ENCODE results near the gene BTNL9.

The BTNL9 gene

DNA sequence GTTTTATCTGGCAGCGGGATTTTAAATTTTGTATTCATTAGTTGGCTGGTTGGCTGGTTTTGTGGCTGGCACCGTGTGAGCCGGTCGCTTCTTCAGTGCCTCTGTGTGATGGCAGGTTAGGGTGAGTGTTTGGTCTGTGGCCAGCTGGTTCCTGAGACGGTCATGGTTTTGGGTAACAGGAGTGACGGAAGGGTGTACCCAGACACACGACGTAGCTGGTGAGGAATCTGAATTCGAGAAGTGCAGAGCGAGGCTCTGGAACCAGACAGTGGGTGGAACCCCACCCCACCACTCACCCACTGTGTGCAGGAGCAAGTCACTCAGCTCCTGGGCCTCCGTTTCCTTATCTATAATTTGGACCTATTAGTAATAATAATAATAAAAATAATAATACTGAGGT lies 2.7 kb downstream of the BTNL9 start:
- H3K18ac ChIP-seq (ENCODE audit: low read length), result no peak overlapping the region
- H3K9ac ChIP-seq (ENCODE audit: low read length), result no peak overlapping the region

DNA sequence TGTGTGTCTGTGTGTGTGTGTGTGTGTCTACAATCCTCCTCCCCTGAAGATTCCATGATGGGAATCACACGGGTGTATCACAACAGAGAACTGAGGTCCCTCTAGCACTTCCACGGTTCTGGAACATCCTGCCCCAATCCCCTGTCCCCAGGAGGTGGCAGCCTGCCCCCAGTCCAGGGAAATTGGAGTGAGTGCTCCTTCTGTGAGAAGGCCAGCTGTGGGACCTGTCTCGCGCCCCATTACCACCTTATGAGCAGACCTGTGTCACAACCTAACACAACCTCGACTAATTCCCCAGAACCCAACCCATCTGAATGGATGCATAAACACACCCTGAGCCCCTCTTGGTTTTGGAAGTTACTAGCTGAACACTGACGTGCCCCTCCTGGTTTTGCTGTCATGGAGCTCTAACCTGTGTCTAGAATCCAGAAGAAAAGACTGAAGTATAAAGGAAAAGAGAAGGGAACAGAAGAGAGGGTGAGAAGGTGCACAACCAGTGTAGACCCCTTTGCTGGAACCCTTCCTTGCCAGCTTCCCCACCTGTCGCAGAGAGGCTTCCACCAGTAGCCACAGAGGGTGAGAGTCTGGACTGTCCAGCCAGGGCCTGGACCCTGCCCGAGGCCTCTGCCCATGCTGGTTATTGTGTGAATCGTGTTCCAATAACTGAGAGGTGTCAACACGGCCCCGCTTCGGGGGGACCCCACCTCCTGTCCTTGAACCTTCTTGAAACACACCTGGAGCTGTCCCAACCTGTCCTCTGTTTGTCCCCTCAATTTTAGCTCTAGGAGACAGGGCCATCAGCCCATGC lies 3.4 kb downstream of the BTNL9 start:
- H2BK120ac ChIP-seq (ENCODE audit: insufficient read depth, low read length, poor library complexity), result no peak overlapping the region
- H3K14ac ChIP-seq (ENCODE audit: low read length), result no peak overlapping the region
- H3K27ac ChIP-seq (ENCODE audit: low read depth, low read length), result no peak overlapping the region
- H4K12ac ChIP-seq (ENCODE audit: low read depth, low read length), result no peak overlapping the region
- no peak overlapping the region for H2BK5ac ChIP-seq (ENCODE audit: low read depth, low read length, poor library complexity)
- H3K18ac ChIP-seq (ENCODE audit: low read length), result no peak overlapping the region
- no peak overlapping the region for H3K9ac ChIP-seq (ENCODE audit: low read length)
- H4K8ac ChIP-seq (ENCODE audit: low read depth, low read length), result no peak overlapping the region
- no peak overlapping the region for H2AK5ac ChIP-seq (ENCODE audit: low read length)
- no peaks in the 10 kb centered on the region for H3K27me3 ChIP-seq (ENCODE audit: insufficient read depth, low read length)
- H3K36me3 ChIP-seq (ENCODE audit: control insufficient read depth in 1 of 2, insufficient read depth in 2 of 2, low read length in 2 of 2), result no peaks in the 10 kb centered on the region
- WGBS (ENCODE audit: extremely low coverage, insufficient coverage, insufficient read length), result no CpG with 5 or more reads among the region's 12 CpGs
- H3K9me3 ChIP-seq (ENCODE audit: insufficient read depth, low read depth, low read length), result peaks cover 1% of the 10 kb centered on the region
- no peaks in the 10 kb centered on the region for H3K79me2 ChIP-seq (ENCODE audit: control insufficient read depth, insufficient read depth, low read length, poor library complexity)
- no peak overlapping the region for H3K4ac ChIP-seq (ENCODE audit: low read depth, low read length)
- no peaks in the 10 kb centered on the region for H3K79me1 ChIP-seq (ENCODE audit: low read length)
- H3K4me3 ChIP-seq (ENCODE audit: low read depth, low read length), result no peak overlapping the region
- DNase-seq, result no peak
- no peak overlapping the region for H2BK12ac ChIP-seq (ENCODE audit: low read length)
- no peak overlapping the region for H3K4me2 ChIP-seq (ENCODE audit: low read length)
- H2AFZ ChIP-seq (ENCODE audit: insufficient read depth, low read length, poor library complexity), result no peak overlapping the region
- no peak overlapping the region for H4K91ac ChIP-seq (ENCODE audit: low read depth, low read length)
- H3K23ac ChIP-seq (ENCODE audit: low read length), result no peak overlapping the region
- no peaks in the 10 kb centered on the region for H3K4me1 ChIP-seq (ENCODE audit: control insufficient read depth in 1 of 2, insufficient read depth in 2 of 2, low read length in 2 of 2)

More for the DNA sequence above, 2.7 kb downstream of the BTNL9 start:
- Histone ChIP-seq H3K9me3 (ENCODE audit: insufficient read depth, low read depth, low read length) (peaks cover 1% of the 10 kb centered on the region), H3K4me2 (ENCODE audit: low read length) (no peak overlapping the region), H2BK12ac (ENCODE audit: low read length) (no peak overlapping the region), H3K14ac (ENCODE audit: low read length) (no peak overlapping the region), H3K4me3 (ENCODE audit: low read depth, low read length) (no peak overlapping the region), H3K79me2 (ENCODE audit: control insufficient read depth, insufficient read depth, low read length, poor library complexity) (no peaks in the 10 kb centered on the region), H2AFZ (ENCODE audit: insufficient read depth, low read length, poor library complexity) (no peak overlapping the region), H4K8ac (ENCODE audit: low read depth, low read length) (no peak overlapping the region), H3K23ac (ENCODE audit: low read length) (no peak overlapping the region), H3K27me3 (ENCODE audit: insufficient read depth, low read length) (no peaks in the 10 kb centered on the region), H2AK5ac (ENCODE audit: low read length) (no peak overlapping the region), H3K79me1 (ENCODE audit: low read length) (no peaks in the 10 kb centered on the region), H2BK5ac (ENCODE audit: low read depth, low read length, poor library complexity) (no peak overlapping the region), H3K4ac (ENCODE audit: low read depth, low read length) (no peak overlapping the region), H2BK120ac (ENCODE audit: insufficient read depth, low read length, poor library complexity) (no peak overlapping the region), H4K91ac (ENCODE audit: low read depth, low read length) (no peak overlapping the region), H4K12ac (ENCODE audit: low read depth, low read length) (no peak overlapping the region), H3K27ac (ENCODE audit: low read depth, low read length) (no peak overlapping the region), H3K4me1 (ENCODE audit: control insufficient read depth in 1 of 2, insufficient read depth in 2 of 2, low read length in 2 of 2) (no peaks in the 10 kb centered on the region), H3K36me3 (ENCODE audit: control insufficient read depth in 1 of 2, insufficient read depth in 2 of 2, low read length in 2 of 2) (no peaks in the 10 kb centered on the region)
- DNase-seq, result no peak
- no CpG with 5 or more reads among the region's 11 CpGs for WGBS (ENCODE audit: extremely low coverage, insufficient coverage, insufficient read length)

DNA sequence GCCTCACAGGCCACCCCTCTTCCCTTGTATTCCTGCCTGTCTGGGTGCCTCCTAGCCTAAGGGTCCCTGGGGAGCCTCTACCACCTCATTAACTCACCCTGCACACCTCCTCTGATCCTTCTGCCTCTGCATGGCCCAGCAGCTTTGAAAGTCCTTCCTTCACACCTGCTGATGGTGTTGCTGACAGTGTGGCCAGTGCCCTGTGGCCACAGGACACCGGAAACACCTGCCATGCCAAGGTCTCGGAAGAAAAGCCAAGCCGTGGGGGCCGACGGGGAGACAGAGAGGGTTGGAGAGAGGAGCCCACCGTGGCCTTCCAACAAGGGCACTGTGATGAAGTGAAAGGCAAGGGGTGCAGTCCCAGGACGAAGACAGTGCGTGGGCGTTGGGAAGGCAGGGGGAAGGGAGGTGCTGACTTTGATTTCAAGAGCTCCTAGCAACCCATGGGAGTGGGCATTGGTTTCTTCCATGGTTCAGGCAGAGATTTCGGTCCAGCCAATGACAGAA lies 4.1 kb downstream of the BTNL9 start:
- Histone ChIP-seq H2BK12ac (ENCODE audit: low read length) (no peak overlapping the region), H2AK5ac (ENCODE audit: low read length) (no peak overlapping the region), H3K4me3 (ENCODE audit: low read depth, low read length) (no peak overlapping the region), H3K36me3 (ENCODE audit: control insufficient read depth in 1 of 2, insufficient read depth in 2 of 2, low read length in 2 of 2) (no peaks in the 10 kb centered on the region), H2BK120ac (ENCODE audit: insufficient read depth, low read length, poor library complexity) (no peak overlapping the region), H3K14ac (ENCODE audit: low read length) (no peak overlapping the region), H3K23ac (ENCODE audit: low read length) (no peak overlapping the region), H2AFZ (ENCODE audit: insufficient read depth, low read length, poor library complexity) (no peak overlapping the region), H3K4me2 (ENCODE audit: low read length) (no peak overlapping the region), H4K91ac (ENCODE audit: low read depth, low read length) (no peak overlapping the region), H4K8ac (ENCODE audit: low read depth, low read length) (no peak overlapping the region), H4K12ac (ENCODE audit: low read depth, low read length) (no peak overlapping the region), H3K18ac (ENCODE audit: low read length) (no peak overlapping the region), H2BK5ac (ENCODE audit: low read depth, low read length, poor library complexity) (no peak overlapping the region), H3K79me2 (ENCODE audit: control insufficient read depth, insufficient read depth, low read length, poor library complexity) (no peaks in the 10 kb centered on the region), H3K27ac (ENCODE audit: low read depth, low read length) (no peak overlapping the region), H3K9ac (ENCODE audit: low read length) (no peak overlapping the region), H3K9me3 (ENCODE audit: insufficient read depth, low read depth, low read length) (peaks cover 1% of the 10 kb centered on the region), H3K4ac (ENCODE audit: low read depth, low read length) (no peak overlapping the region), H3K27me3 (ENCODE audit: insufficient read depth, low read length) (no peaks in the 10 kb centered on the region), H3K4me1 (ENCODE audit: control insufficient read depth in 1 of 2, insufficient read depth in 2 of 2, low read length in 2 of 2) (no peaks in the 10 kb centered on the region), H3K79me1 (ENCODE audit: low read length) (no peaks in the 10 kb centered on the region)
- no CpG with 5 or more reads among the region's 10 CpGs for WGBS (ENCODE audit: extremely low coverage, insufficient coverage, insufficient read length)
- no peak for DNase-seq

DNA sequence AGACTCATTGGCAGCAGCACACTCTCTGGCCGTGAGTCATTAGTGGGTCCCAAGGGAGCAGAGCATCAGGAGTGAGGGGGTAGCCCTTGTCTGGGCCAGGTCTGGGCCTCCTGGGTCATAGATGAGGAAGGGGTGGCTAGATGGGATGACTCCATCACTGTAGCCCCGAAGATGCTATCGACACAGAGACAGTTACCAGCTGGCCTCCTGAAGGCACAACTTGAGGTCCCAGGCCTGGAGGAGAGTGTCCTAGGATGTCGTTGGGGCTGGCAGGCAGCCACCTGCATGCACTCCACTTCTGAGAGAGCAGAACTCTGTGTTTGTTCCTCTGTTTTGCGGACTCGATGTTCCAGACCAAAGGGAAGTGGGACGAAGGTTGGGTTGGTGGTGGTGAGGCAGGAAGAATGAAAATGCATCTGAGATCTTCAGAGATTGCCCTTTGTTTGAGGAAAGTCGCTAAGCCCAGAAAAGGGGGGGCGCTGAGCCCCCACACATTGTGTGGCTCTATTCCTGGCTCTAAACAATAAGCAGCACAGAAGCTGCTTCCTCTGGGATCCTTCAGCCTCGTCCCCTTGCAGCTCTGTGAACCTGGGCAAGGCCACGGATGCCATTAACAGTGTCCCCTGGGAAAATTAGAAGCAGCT lies 4.7 kb downstream of the BTNL9 start:
- Histone ChIP-seq H3K4me3 (ENCODE audit: low read depth, low read length) (no peak overlapping the region), H4K12ac (ENCODE audit: low read depth, low read length) (no peak overlapping the region), H3K27me3 (ENCODE audit: insufficient read depth, low read length) (no peaks in the 10 kb centered on the region), H2AK5ac (ENCODE audit: low read length) (no peak overlapping the region), H2BK120ac (ENCODE audit: insufficient read depth, low read length, poor library complexity) (no peak overlapping the region), H3K27ac (ENCODE audit: low read depth, low read length) (no peak overlapping the region), H2BK12ac (ENCODE audit: low read length) (no peak overlapping the region), H3K9me3 (ENCODE audit: insufficient read depth, low read depth, low read length) (peaks cover 1% of the 10 kb centered on the region), H3K18ac (ENCODE audit: low read length) (no peak overlapping the region), H2AFZ (ENCODE audit: insufficient read depth, low read length, poor library complexity) (no peak overlapping the region), H3K4ac (ENCODE audit: low read depth, low read length) (no peak overlapping the region), H3K36me3 (ENCODE audit: control insufficient read depth in 1 of 2, insufficient read depth in 2 of 2, low read length in 2 of 2) (no peaks in the 10 kb centered on the region), H4K8ac (ENCODE audit: low read depth, low read length) (no peak overlapping the region), H3K9ac (ENCODE audit: low read length) (no peak overlapping the region), H3K79me1 (ENCODE audit: low read length) (no peaks in the 10 kb centered on the region), H3K23ac (ENCODE audit: low read length) (no peak overlapping the region), H2BK5ac (ENCODE audit: low read depth, low read length, poor library complexity) (no peak overlapping the region), H4K91ac (ENCODE audit: low read depth, low read length) (no peak overlapping the region), H3K4me1 (ENCODE audit: control insufficient read depth in 1 of 2, insufficient read depth in 2 of 2, low read length in 2 of 2) (no peaks in the 10 kb centered on the region), H3K79me2 (ENCODE audit: control insufficient read depth, insufficient read depth, low read length, poor library complexity) (no peaks in the 10 kb centered on the region), H3K14ac (ENCODE audit: low read length) (no peak overlapping the region), H3K4me2 (ENCODE audit: low read length) (no peak overlapping the region)
- DNase-seq, result no peak
- no CpG with 5 or more reads among the region's 11 CpGs for WGBS (ENCODE audit: extremely low coverage, insufficient coverage, insufficient read length)

Measured in trophoblast cell (in vitro differentiated cells and primary cell).